IMR-90 (cell line): ENCODE data around the gene IGF2R. TPM values are rescaled to one million over a fixed set of nuclear protein-coding genes. Genes with fewer than 3 reads are reported as not detected.

Source experiments
- ATAC-seq: fragments of 200-7000 bp; cut with Tn5 transposase; 2 replicates; pipeline ENCODE4 v1.9.1; 2020; ENCODE audit warnings: low read depth, mild to moderate bottlenecking, moderate library complexity
- BruUV-seq: library from RNA; stranded (reverse); fragments of 400-500 nt; replicated peaks from 2 replicates; lab custom pipeline; 2021; lab: Mats Ljungman, UMichigan
- CTCF ChIA-PET: fragments of 300-600 bp; formaldehyde crosslinking; extraction: SDS; loops from one replicate; lab custom pipeline; 2021; ENCODE audit warnings: antibody characterized with exemption; lab: Yijun Ruan, JAX
- POLR2A ChIA-PET: fragments of 300-600 bp; sonication (Branson Sonifier 250); formaldehyde crosslinking; loops from one replicate; lab custom pipeline; 2022; ENCODE audit warnings: antibody characterized with exemption; ENCODE audit not compliant: unreplicated experiment; lab: Charles Lee
- DNase-seq: peaks from one replicate; pipeline ENCODE4 v3.0.0; 2013
- H2AFZ ChIP-seq: replicated peaks from 2 replicates; pipeline ENCODE3; 2013; ENCODE audit warnings: low read length, mild to moderate bottlenecking; ENCODE audit not compliant: poor library complexity
- H2AK5ac ChIP-seq: 2 replicates; pipeline ENCODE4 v1.6.1; 2013; ENCODE audit warnings: low read depth, low read length, inconsistent platforms
- H2AK9ac ChIP-seq: replicated peaks from 2 replicates; pipeline ENCODE3; 2013; ENCODE audit warnings: mild to moderate bottlenecking, low read depth, low read length, moderate library complexity; ENCODE audit not compliant: poor library complexity
- H2BK120ac ChIP-seq: 2 replicates; pipeline ENCODE4 v1.6.1; 2013; ENCODE audit warnings: low read depth, low read length, inconsistent platforms
- H2BK15ac ChIP-seq: 3 replicates; pipeline ENCODE4 v1.6.1; 2013; ENCODE audit warnings: low read depth, low read length, inconsistent platforms
- H2BK20ac ChIP-seq: 2 replicates; pipeline ENCODE4 v1.6.1; 2013; ENCODE audit warnings: low read depth, mild to moderate bottlenecking, inconsistent platforms, low read length, moderate library complexity
- H2BK5ac ChIP-seq: 2 replicates; pipeline ENCODE4 v1.6.1; 2013; ENCODE audit warnings: mild to moderate bottlenecking, low read depth, low read length, inconsistent platforms; ENCODE audit not compliant: poor library complexity, severe bottlenecking
- H3K14ac ChIP-seq: replicated peaks from 2 replicates; pipeline ENCODE4 v1.6.1; 2013; ENCODE audit warnings: low read depth, low read length, inconsistent platforms
- H3K18ac ChIP-seq: 2 replicates; pipeline ENCODE4 v1.6.1; 2013; ENCODE audit warnings: low read depth, low read length, control low read depth
- H3K23ac ChIP-seq: 2 replicates; pipeline ENCODE4 v1.6.1; 2013; ENCODE audit warnings: low read depth, low read length, inconsistent platforms
- H3K27ac ChIP-seq: 2 replicates; pipeline ENCODE4 v1.5.1; 2013; ENCODE audit warnings: mild to moderate bottlenecking, control low read depth, low read length; ENCODE audit not compliant: insufficient read depth
- H3K27me3 ChIP-seq: 2 replicates; pipeline ENCODE4 v1.6.1; 2013; ENCODE audit warnings: low read length; ENCODE audit not compliant: control insufficient read depth, insufficient read depth
- H3K36me3 ChIP-seq: 2 replicates; pipeline ENCODE4 v1.6.1; 2013; ENCODE audit warnings: low read length, mixed read lengths; ENCODE audit not compliant: control insufficient read depth, insufficient read depth
- H3K4ac ChIP-seq: 2 replicates; pipeline ENCODE4 v1.6.1; 2013; ENCODE audit warnings: low read depth, low read length, inconsistent platforms
- H3K4me1 ChIP-seq: 2 replicates; pipeline ENCODE4 v1.6.1; 2013; ENCODE audit warnings: low read length, mixed read lengths; ENCODE audit not compliant: control insufficient read depth, insufficient read depth
- H3K4me2 ChIP-seq: 2 replicates; pipeline ENCODE4 v1.6.1; 2013; ENCODE audit warnings: low read depth, mild to moderate bottlenecking, control low read depth, low read length, moderate library complexity
- H3K4me3 ChIP-seq: 2 replicates; pipeline ENCODE4 v1.5.1; 2013; ENCODE audit warnings: low read depth, mild to moderate bottlenecking, control low read depth, low read length, moderate library complexity; ENCODE audit not compliant: insufficient read depth
- H3K56ac ChIP-seq: 2 replicates; pipeline ENCODE4 v1.6.1; 2013; ENCODE audit warnings: low read length, inconsistent platforms; ENCODE audit not compliant: insufficient read depth; ENCODE audit errors: extremely low read depth
- H3K79me1 ChIP-seq, 2 experiments: 2 replicates each; pipeline ENCODE4 v1.6.1; 2013; ENCODE audit warnings: low read length in 2 of 2, inconsistent platforms in 1 of 2, low read depth in 1 of 2
- H3K9ac ChIP-seq: 2 replicates; pipeline ENCODE4 v1.6.1; 2013; ENCODE audit warnings: low read depth, low read length, control low read depth
- H3K9me1 ChIP-seq: 2 replicates; pipeline ENCODE4 v1.6.1; 2013; ENCODE audit warnings: low read length, inconsistent platforms; ENCODE audit not compliant: insufficient read depth
- H3K9me3 ChIP-seq: 2 replicates; pipeline ENCODE4 v1.6.1; 2013; ENCODE audit warnings: low read length; ENCODE audit not compliant: control insufficient read depth, insufficient read depth
- H4K20me1 ChIP-seq: 2 replicates; pipeline ENCODE4 v1.6.1; 2013; ENCODE audit warnings: low read length, inconsistent platforms; ENCODE audit not compliant: insufficient read depth
- H4K5ac ChIP-seq: 2 replicates; pipeline ENCODE4 v1.6.1; 2013; ENCODE audit warnings: mild to moderate bottlenecking, low read depth, low read length, control low read depth
- H4K8ac ChIP-seq, 2 experiments: 2 replicates each; pipeline ENCODE4 v1.6.1; 2013; ENCODE audit warnings: low read depth in 2 of 2, low read length in 2 of 2, control low read depth in 1 of 2, inconsistent platforms in 1 of 2
- H4K91ac ChIP-seq: 2 replicates; pipeline ENCODE4 v1.6.1; 2013; ENCODE audit warnings: low read depth, low read length, inconsistent platforms; ENCODE audit not compliant: insufficient read depth
- MAFK ChIP-seq: IDR thresholded peaks from 2 replicates; pipeline ENCODE4 v1.6.1; 2012; ENCODE audit warnings: low read depth, low read length, improper control_type of control experiment
- MAZ ChIP-seq: IDR thresholded peaks from 2 replicates; pipeline ENCODE4 v1.6.1; 2012; ENCODE audit warnings: low read depth, mild to moderate bottlenecking, low read length, improper control_type of control experiment, moderate library complexity, borderline replicate concordance
- POLR2A ChIP-seq: IDR thresholded peaks from 2 replicates; pipeline ENCODE4 v1.6.1; 2012; ENCODE audit warnings: mild to moderate bottlenecking, low read depth, low read length
- RFX5 ChIP-seq: IDR thresholded peaks from 2 replicates; pipeline ENCODE4 v1.8.0; 2012; ENCODE audit warnings: low read depth, mild to moderate bottlenecking, low read length, moderate library complexity
- SMC3 ChIP-seq: fragments of 150-350 bp; IDR thresholded peaks from 2 replicates; pipeline ENCODE4 v1.6.1; 2016; ENCODE audit warnings: low read depth, mild to moderate bottlenecking, antibody characterized with exemption, low read length, moderate library complexity
- WGBS, 2 experiments: methylation state at CpG; one replicate each; pipeline versions ENCODE4 v1.1.5 to v1.1.7; 2013; ENCODE audit warnings: missing lambda C conversion rate in 2 of 2; ENCODE audit not compliant: insufficient read length in 1 of 2; ENCODE audit errors: extremely low coverage in 2 of 2; 5-methylcytosine and 5-hydroxymethylcytosine counted together
- dilution Hi-C: fragments of 300-500 bp; cut with HindIII; formaldehyde crosslinking; loops from one replicate; pipeline ENCODE4 v1.14.3; 2018; ENCODE audit warnings: low sequenced_read_pairs; ENCODE audit not compliant: unreplicated experiment
- in situ Hi-C: fragments of 300-500 bp; cut with MboI; formaldehyde crosslinking; loops from 3 replicates; pipeline ENCODE4 v1.14.3; 2019; ENCODE audit warnings: low sequenced_read_pairs, inconsistent platforms, mixed read lengths
- intact Hi-C: fragments of 100-400 bp; cut with micrococcal nuclease; formaldehyde crosslinking; loops from 2 replicates; pipeline ENCODE4 v1.10.0; 2022
- polyA plus RNA-seq, 3 experiments: library from polyadenylated mRNA; depleted of rRNA; stranded (reverse); fragments of >200 nt; gene quantifications; 2 replicates each; pipeline ENCODE4 v1.2.3, GENCODE V29; 2012; ENCODE audit warnings: low replicate concordance in 1 of 3
- total RNA-seq: library from RNA; depleted of rRNA; stranded (reverse); fragments of >200 nt; gene quantifications from 2 replicates; pipeline ENCODE4 v1.2.3, GENCODE V29; 2012
- TF ChIP-seq, protein P1 (sequence below): conservative IDR thresholded peaks from 2 replicates; pipeline ENCODE4 v1.5.1; 2012; ENCODE audit warnings: mild to moderate bottlenecking, low read depth, low read length, improper control_type of control experiment

IGF2R gene
- total and polyA plus RNA-seq, 2 of the 4 experiments (the other 2 are of a cell fraction), result 33.2 to 41.4 TPM

GRCh38 chr6:160102399-160102798 is 133.5 kb downstream of the IGF2R start:
- no peak for ATAC-seq

More at GRCh38 chr6:160102399-160102798, 133.5 kb downstream of the IGF2R start:
- POLR2A ChIA-PET, result no interaction called here
- no peak overlapping the region for H2AFZ ChIP-seq
- H4K5ac ChIP-seq, result no peak overlapping the region
- no peak overlapping the region for H3K56ac ChIP-seq
- no peak overlapping the region for H3K4me2 ChIP-seq
- no CpG with 5 or more reads among the region's 16 CpGs for WGBS, 2 experiments
- no peak overlapping the region for H3K27ac ChIP-seq
- H3K14ac ChIP-seq, result no peak overlapping the region
- H4K20me1 ChIP-seq, result no peaks in the 10 kb centered on the region
- in situ Hi-C loops, result no loop called here
- H3K18ac ChIP-seq, result no peak overlapping the region
- no peak for DNase-seq
- H3K4me3 ChIP-seq, result no peak overlapping the region
- intact Hi-C loops, result no loop called here
- H3K9me1 ChIP-seq, result no peaks in the 10 kb centered on the region; the same call in 1 of the 2 replicates
- no peaks in the 10 kb centered on the region for H3K27me3 ChIP-seq
- no peak overlapping the region for H2BK5ac ChIP-seq
- H3K9ac ChIP-seq, result no peak overlapping the region
- dilution Hi-C loops, result no loop called here
- no peak overlapping the region for H3K4ac ChIP-seq
- no peak overlapping the region for H2AK9ac ChIP-seq
- TF ChIP-seq, protein P1, sequence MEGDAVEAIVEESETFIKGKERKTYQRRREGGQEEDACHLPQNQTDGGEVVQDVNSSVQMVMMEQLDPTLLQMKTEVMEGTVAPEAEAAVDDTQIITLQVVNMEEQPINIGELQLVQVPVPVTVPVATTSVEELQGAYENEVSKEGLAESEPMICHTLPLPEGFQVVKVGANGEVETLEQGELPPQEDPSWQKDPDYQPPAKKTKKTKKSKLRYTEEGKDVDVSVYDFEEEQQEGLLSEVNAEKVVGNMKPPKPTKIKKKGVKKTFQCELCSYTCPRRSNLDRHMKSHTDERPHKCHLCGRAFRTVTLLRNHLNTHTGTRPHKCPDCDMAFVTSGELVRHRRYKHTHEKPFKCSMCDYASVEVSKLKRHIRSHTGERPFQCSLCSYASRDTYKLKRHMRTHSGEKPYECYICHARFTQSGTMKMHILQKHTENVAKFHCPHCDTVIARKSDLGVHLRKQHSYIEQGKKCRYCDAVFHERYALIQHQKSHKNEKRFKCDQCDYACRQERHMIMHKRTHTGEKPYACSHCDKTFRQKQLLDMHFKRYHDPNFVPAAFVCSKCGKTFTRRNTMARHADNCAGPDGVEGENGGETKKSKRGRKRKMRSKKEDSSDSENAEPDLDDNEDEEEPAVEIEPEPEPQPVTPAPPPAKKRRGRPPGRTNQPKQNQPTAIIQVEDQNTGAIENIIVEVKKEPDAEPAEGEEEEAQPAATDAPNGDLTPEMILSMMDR, result no peak
- TF ChIP-seq POLR2A, result no peak
- no peak for TF ChIP-seq RFX5
- TF ChIP-seq MAFK, result no peak
- TF ChIP-seq MAZ, result no peak
- TF ChIP-seq SMC3, result no peak
- peaks cover 0 to 3% of the 10 kb centered on the region in 2 experiments; a peak in 1 of 4 replicates for H3K79me1 ChIP-seq
- peaks cover 59% of the 10 kb centered on the region for H3K36me3 ChIP-seq
- H2BK15ac ChIP-seq, result no peak overlapping the region
- H3K4me1 ChIP-seq, result no peaks in the 10 kb centered on the region; the same call in 1 of the 2 replicates
- no peak overlapping the region for H2BK20ac ChIP-seq
- no peaks in the 10 kb centered on the region for H3K9me3 ChIP-seq
- no peak overlapping the region for H4K91ac ChIP-seq
- H4K8ac ChIP-seq, result no peak overlapping the region
- CTCF ChIA-PET, result interaction anchor here (1.4 kb wide), 1 partner anchor 354 kb away, joined by 5 read pairs; no protein-coding TSS in a partner anchor
- H2AK5ac ChIP-seq, result no peak overlapping the region
- no peak overlapping the region for H3K23ac ChIP-seq
- no TSS peak for BruUV-seq
- H2BK120ac ChIP-seq, result no peak overlapping the region
